Mesenteric fat pad (tissue), 1 donor: ENCODE data around the gene HSD3B2. TPM values are rescaled to one million over a fixed set of nuclear protein-coding genes. Genes with fewer than 3 reads are reported as not detected.

Source experiments
- DNase-seq: peaks from one replicate; pipeline ENCODE4 v3.0.0-alpha.2; 2020; ENCODE audit warnings: low spot score
- total RNA-seq: library from RNA; stranded (reverse); fragmentation: NEBNext Ultra II Directional; extraction: Animal tissue kit (Norgen Biotek cat#: 25700); gene quantifications from one replicate; pipeline ENCODE4 v1.2.1, GENCODE V29; 2021
- donor health status: DM: yes; HTN: yes; CAD: no.

Gene HSD3B2
- total RNA-seq, 1 donor from 2014 or later, result not detected

GRCh38 chr1:119396982-119397381, 18.0 kb upstream of the HSD3B2 start:
- DNase-seq, result no peak

- no peak for DNase-seq
Observed at GRCh38 chr1:119397986-119398385, 17.0 kb upstream of the HSD3B2 start.

- DNase-seq, result no peak
Observed at GRCh38 chr1:119404736-119405135, 10.2 kb upstream of the HSD3B2 start.

GRCh38 chr1:119409731-119410130, 5.2 kb upstream of the HSD3B2 start:
- no peak for DNase-seq

DNA sequence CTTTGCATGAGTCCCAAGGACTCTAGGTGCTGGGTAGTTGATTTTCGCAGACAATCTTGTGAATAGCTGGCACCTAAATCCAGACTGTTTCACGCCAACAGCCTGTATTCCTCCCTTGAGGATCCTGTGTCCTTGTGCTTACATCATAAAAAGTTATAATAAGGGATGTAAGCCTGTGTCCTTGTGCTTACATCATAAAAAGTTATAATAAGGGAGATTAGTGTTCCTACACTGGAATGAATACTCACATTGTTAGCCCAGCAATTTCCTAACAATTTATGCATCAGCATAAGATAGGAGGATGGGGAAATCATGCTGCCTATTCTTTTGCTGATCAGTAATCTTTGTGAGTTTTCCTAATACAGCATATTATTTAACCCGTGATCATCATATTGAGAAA, 4.0 kb upstream of the HSD3B2 start:
- no peak for DNase-seq

DNA sequence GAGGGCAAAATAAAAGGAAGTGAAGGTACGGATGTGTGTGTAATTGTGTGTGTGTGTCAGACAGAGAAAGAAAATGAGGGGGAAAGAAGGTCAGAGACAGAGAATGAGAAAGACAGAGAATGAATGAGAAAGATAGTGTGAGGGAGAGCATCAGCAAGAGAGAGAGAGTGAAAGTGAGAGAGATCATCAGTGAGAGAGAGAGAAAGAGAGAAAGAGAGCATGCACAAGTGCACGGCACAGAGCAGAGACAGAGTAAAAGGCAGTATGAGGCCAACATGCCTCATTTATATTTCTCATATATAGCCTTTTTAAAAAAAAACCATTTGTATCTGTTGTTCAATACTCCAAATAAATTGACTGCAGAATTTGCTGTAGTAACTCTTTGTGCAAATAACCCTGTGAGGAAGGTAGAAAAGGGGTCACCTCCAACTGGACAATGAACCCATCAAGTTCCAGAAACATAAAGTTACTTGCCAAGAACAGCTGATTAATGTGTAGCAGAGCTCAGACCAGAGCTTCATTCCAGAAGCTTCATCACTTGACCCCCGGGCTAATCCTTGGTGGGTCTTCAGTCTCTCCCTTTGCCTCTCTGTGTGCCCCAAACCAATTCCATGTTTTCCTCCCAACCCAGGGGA, 1.2 kb downstream of the HSD3B2 start:
- DNase-seq, result no peak

DNA sequence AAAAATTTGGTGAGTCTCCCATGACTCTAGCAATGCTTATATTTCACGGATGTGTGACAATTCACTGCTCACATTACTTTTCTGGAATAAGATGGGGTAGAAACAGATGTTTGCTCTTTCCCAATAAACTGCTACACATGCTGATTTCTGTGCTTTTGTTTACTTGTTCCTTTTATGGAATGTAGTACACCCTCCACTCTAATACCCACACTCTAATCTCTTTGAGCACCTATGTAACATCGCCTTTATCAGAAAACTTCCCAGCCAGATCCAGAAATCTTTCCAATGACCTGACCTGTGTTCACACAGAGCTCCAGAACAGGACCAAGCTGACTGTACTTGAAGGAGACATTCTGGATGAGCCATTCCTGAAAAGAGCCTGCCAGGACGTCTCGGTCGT, 4.2 kb downstream of the HSD3B2 start:
- DNase-seq, result no peak

GRCh38 chr1:119420638-119421037, 5.7 kb downstream of the HSD3B2 start:
- no peak for DNase-seq

DNA sequence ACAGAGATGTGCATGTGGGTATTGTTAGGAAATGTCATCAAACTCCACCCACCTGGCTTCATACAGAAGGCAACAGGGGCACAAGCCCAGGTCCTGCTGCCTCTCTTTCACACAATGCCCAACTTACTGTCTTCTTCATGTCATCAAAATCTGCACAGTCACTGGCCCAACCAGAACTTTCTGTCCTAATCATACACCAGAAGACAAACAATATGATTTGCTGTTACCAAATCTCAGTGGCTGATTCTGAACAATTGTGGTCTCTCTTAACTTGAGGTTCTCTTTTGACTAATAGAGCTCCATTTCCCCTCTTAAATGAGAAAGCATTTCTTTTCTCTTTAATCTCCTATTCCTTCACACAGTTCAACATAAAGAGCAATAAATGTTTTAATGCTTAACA, 7.7 kb downstream of the HSD3B2 start:
- DNase-seq, result no peak

DNA sequence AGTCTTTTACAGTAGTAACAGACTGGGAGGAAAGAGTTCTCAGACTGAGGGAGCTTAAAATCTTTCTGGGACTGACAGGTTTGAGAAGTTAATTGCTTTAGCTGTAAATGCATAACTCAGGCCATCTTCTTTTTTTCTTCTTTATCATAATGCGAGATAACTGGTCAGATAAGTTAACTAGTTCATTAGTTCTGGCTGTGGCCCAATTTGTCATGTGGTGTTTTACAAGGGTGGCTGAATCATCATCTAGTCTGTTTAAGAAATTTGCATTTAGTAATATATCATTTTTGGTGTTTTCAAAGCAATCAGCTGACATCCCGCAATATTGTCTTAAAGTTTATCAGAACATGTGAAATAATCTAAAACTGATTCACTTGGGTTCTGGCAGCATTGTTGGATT, 14.0 kb downstream of the HSD3B2 start:
- no peak for DNase-seq

- no peak for DNase-seq
Observed at GRCh38 chr1:119429687-119430086, 14.7 kb downstream of the HSD3B2 start.

GRCh38 chr1:119430486-119430885, 15.5 kb downstream of the HSD3B2 start:
- DNase-seq, result no peak

GRCh38 chr1:119431836-119432235, 16.9 kb downstream of the HSD3B2 start:
- DNase-seq, result no peak

- no peak for DNase-seq
Observed at GRCh38 chr1:119435052-119435451, 20.1 kb downstream of the HSD3B2 start.

DNA sequence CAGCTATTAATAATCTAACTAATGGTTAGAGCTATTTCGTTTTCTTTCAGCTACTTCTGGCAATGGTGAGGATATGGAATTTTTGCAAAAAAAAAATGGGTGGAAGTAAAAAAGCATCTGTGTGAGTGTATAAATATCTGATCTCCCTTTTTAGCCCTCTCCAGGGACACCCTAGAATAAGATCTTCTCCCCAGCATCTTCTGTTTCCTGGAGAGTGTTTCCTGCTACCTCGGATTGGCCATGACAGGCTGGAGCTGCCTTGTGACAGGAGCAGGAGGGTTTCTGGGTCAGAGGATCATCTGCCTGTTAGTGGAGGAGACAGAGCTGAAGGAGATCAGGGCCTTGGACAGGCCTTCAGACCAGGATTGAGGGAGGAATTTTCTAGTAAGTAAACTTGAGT, 23.8 kb downstream of the HSD3B2 start:
- no peak for DNase-seq

- DNase-seq, result no peak
Observed at GRCh38 chr1:119440721-119441307, 25.9 kb downstream of the HSD3B2 start.

DNA sequence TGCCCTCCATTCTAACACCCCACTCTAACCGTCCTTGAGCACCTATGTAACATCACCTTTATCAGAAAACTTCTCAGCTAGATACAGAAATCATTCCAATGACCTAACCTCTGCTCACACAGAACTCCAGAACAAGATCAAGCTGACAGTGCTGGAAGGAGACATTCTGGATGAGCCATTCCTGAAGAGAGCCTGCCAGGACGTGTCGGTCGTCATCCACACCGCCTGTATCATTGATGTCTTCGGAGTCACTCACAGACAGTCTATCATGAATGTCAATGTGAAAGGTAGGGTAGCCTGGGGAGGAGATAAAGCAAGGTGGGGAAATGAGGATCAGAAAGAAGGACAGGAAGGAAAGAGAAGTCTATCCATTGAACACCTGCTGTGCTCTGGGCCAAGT, 27.8 kb downstream of the HSD3B2 start:
- no peak for DNase-seq

GRCh38 chr1:119446321-119446720, 31.4 kb downstream of the HSD3B2 start:
- DNase-seq, result no peak

DNA sequence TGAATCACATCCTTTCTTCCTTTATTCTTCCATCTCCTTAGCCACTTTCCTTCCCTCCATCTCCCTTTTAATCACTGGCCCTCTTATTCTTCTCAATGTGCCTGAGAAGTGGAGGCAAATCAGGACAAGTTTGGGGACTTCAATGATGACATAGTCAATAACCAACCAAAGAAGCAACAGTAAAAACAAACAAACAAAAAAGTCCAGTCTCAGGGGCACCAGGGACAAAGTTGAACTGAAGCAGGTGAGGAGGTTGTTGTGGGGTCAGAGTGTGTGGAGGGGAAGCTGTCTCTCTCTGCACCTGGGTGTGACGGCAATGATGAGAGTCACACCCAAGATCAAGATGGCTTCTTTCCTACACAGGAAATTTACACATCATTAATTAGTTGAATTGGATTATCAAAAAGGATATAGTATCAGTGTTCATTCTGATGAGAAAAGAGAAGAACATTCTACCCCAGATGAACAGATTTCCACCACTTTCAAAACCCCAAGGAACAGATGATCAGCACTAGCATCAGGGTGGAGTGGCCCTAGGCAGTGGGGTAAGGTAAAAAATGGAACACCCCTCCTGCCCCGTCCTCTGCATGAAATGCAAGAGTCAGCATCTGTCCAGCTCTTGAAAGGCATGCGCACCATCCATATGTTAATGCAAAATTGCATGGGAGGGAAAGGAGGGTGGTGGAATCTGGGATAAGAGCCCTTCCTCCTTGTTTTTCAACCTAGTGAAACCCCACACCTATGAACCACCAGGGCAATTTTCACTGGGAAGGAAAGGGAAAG, 32.6 kb downstream of the HSD3B2 start:
- no peak for DNase-seq

DNA sequence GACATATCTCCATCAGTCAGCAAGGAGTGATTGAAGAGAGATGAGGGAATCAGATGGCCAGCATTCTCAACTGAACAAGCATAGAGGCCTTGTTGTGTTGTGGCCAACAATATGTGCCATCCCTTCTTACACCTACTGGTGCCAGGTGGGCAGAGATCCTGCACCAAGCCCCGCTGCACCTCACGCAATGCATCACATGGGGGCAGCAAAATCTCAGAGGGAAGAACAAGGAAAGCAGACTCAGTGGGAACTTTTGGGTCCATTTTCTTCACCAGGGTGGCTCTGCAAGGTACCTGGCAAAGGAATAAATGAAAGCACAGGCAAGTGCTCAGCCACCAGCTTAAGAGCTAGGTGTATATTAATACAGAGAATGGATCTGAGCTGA, 33.2 kb downstream of the HSD3B2 start:
- DNase-seq, result no peak

- no peak for DNase-seq
Observed at GRCh38 chr1:119449971-119450370, 35.0 kb downstream of the HSD3B2 start.

- no peak for DNase-seq
Observed at GRCh38 chr1:119451158-119451557, 36.2 kb downstream of the HSD3B2 start.

DNA sequence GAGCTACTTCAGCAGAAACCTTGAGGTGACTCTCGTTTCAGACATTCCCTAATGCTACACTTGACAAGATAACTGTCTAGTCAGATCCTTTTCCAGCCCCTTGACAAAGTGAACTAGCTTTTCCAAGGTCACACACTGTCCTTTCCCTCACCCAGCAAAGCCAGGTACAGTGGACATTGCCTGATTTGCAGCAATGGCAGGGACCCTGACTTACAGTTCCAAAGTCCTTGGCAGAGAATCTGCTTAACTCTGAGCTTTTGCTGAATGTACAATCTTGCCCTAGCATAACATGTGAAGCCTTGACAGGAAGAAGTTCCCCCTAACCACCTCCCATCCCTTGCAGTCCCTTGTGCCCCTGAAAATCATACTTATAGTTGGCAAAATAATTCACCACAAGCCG, 37.1 kb downstream of the HSD3B2 start:
- DNase-seq, result no peak
